Glutamatergic neuron (in vitro differentiated cells): ENCODE measurements around the gene SMAGP. TPM values are rescaled to one million over a fixed set of nuclear protein-coding genes. Genes with fewer than 3 reads are reported as not detected.

ENCODE experiments used
- DNase-seq: peaks from one replicate; pipeline ENCODE4 v3.0.0; 2022
- H3K27ac Mint-ChIP-seq: one replicate; pipeline ENCODE4 v1.8.0; 2020; ENCODE audit warnings: mild to moderate bottlenecking, mixed read lengths, inconsistent platforms; ENCODE audit not compliant: unreplicated experiment
- H3K27me3 Mint-ChIP-seq: one replicate; pipeline ENCODE4 v1.8.0; 2020; ENCODE audit warnings: mild to moderate bottlenecking, moderate library complexity, mixed read lengths, inconsistent platforms; ENCODE audit not compliant: unreplicated experiment
- H3K36me3 Mint-ChIP-seq: one replicate; pipeline ENCODE4 v1.8.0; 2020; ENCODE audit warnings: mild to moderate bottlenecking, mixed read lengths, inconsistent platforms; ENCODE audit not compliant: unreplicated experiment
- H3K4me1 Mint-ChIP-seq: one replicate; pipeline ENCODE4 v1.8.0; 2020; ENCODE audit warnings: mild to moderate bottlenecking, low read depth, mixed read lengths, inconsistent platforms; ENCODE audit not compliant: unreplicated experiment
- H3K4me3 Mint-ChIP-seq: one replicate; pipeline ENCODE4 v1.8.0; 2020; ENCODE audit warnings: mild to moderate bottlenecking, mixed read lengths, inconsistent platforms; ENCODE audit not compliant: unreplicated experiment
- H3K9me3 Mint-ChIP-seq: one replicate; pipeline ENCODE4 v1.8.0; 2020; ENCODE audit warnings: mild to moderate bottlenecking, moderate library complexity, mixed read lengths, inconsistent platforms; ENCODE audit not compliant: unreplicated experiment
- CTCF ChIP-seq: fragments of 200-600 bp; sonication (generic); IDR thresholded peaks from one replicate; pipeline ENCODE4 v1.5.0; 2021; ENCODE audit not compliant: partially characterized antibody, unreplicated experiment
- total RNA-seq: library from RNA; stranded (reverse); fragmentation: NEBNext Ultra II Directional; extraction: Animal tissue kit (Norgen Biotek cat#: 25700); gene quantifications from one replicate; pipeline ENCODE4 v1.2.1, GENCODE V29; 2021; ENCODE audit not compliant: unreplicated experiment

SMAGP gene
- total RNA-seq, 1 donor from 2014 or later: not detected

- Mint-ChIP-seq H3K4me1 (no peaks in the 10 kb centered on the region), H3K27ac (no peak overlapping the region), H3K36me3 (no peaks in the 10 kb centered on the region)
Observed at GRCh38 chr12:51210690-51211395, 59.4 kb downstream of the SMAGP start.

GRCh38 chr12:51209259-51209658 lies 61.0 kb downstream of the SMAGP start:
- Mint-ChIP-seq H3K27ac (no peak overlapping the region), H3K9me3 (peaks cover 1% of the 10 kb centered on the region), H3K4me1 (no peaks in the 10 kb centered on the region), H3K4me3 (no peak overlapping the region), H3K27me3 (peaks cover 1% of the 10 kb centered on the region), H3K36me3 (no peaks in the 10 kb centered on the region)
- TF ChIP-seq CTCF: no peak
- no peak for DNase-seq

More at GRCh38 chr12:51210690-51211395, 59.4 kb downstream of the SMAGP start:
- Mint-ChIP-seq H3K27me3 (peaks cover 1% of the 10 kb centered on the region), H3K4me3 (no peak overlapping the region), H3K9me3 (peaks cover 1% of the 10 kb centered on the region)
- DNase-seq: no peak
- TF ChIP-seq CTCF: no peak

- no peak for DNase-seq
- no peak overlapping the region for H3K4me3 Mint-ChIP-seq
- TF ChIP-seq CTCF: no peak
- H3K27ac Mint-ChIP-seq: no peak overlapping the region
- H3K27me3 Mint-ChIP-seq: peaks cover 1% of the 10 kb centered on the region
- H3K36me3 Mint-ChIP-seq: no peaks in the 10 kb centered on the region
- H3K4me1 Mint-ChIP-seq: no peaks in the 10 kb centered on the region
- peaks cover 1% of the 10 kb centered on the region for H3K9me3 Mint-ChIP-seq
Observed at GRCh38 chr12:51208016-51208660, 62.1 kb downstream of the SMAGP start.

DNA sequence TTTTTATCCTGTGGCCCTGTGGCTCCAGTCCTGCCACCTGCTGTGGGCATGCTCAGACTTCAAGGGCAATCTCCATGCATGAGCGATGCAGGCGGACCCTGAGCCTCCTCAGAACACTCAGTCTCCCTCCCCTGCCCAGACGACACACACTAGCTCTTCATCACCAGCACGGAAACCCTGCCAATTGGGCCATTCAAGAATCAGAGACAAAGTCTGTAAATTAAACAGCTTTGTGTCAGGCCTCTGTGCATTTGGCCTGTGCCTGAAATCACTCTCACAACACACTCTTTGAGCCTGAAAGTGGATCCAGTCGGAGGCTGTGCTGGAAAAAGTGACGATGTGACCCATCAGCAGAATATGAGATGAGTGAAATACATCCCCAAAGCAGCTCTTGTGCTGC lies 64.9 kb downstream of the SMAGP start:
- H3K4me3 Mint-ChIP-seq: no peak overlapping the region
- no peaks in the 10 kb centered on the region for H3K36me3 Mint-ChIP-seq
- peaks cover 1% of the 10 kb centered on the region for H3K27me3 Mint-ChIP-seq
- no peak overlapping the region for H3K27ac Mint-ChIP-seq
- TF ChIP-seq CTCF: no peak
- H3K9me3 Mint-ChIP-seq: peaks cover 3% of the 10 kb centered on the region
- H3K4me1 Mint-ChIP-seq: peaks cover under 1% of the 10 kb centered on the region
- DNase-seq: no peak

GRCh38 chr12:51202718-51203117 lies 67.5 kb downstream of the SMAGP start:
- peaks cover 2% of the 10 kb centered on the region for H3K27me3 Mint-ChIP-seq
- peaks cover 1% of the 10 kb centered on the region for H3K9me3 Mint-ChIP-seq

More at GRCh38 chr12:51202718-51203117, 67.5 kb downstream of the SMAGP start:
- DNase-seq: no peak
- Mint-ChIP-seq H3K36me3 (no peaks in the 10 kb centered on the region), H3K27ac (no peak overlapping the region), H3K4me1 (peaks cover 3% of the 10 kb centered on the region), H3K4me3 (no peak overlapping the region)
- no peak for TF ChIP-seq CTCF
